ENCODE results near the gene C17orf50. TPM values are rescaled to one million over a fixed set of nuclear protein-coding genes. Genes with fewer than 3 reads are reported as not detected.
A peak's percentile ranks its signal among the peaks of the same experiment; 100 is the strongest.

C17orf50 gene
- total RNA-seq, 2 experiments from 2014 or later = not detected

GRCh38 chr17:35807371-35808144 is 46.9 kb downstream of the C17orf50 start:
- H3K27ac Mint-ChIP-seq = peak overlapping the region; percentile 91
- DNase-seq = no peak
- H3K9me3 Mint-ChIP-seq = no peaks in the 10 kb centered on the region
- no peaks in the 10 kb centered on the region for H3K27me3 Mint-ChIP-seq
- Histone ChIP-seq H3K27ac (ENCODE audit: low read depth in 1 of 2, low read length in 2 of 2) (no peak overlapping the region), H3K27me3 (ENCODE audit: control insufficient read depth in 1 of 2, insufficient read depth in 2 of 2, low read length in 2 of 2) (no peaks in the 10 kb centered on the region), H3K36me3 (ENCODE audit: insufficient read depth, low read length) (no peaks in the 10 kb centered on the region), H3K4me3 (ENCODE audit: low read length) (no peak overlapping the region), H3K9me3 (ENCODE audit: control insufficient read depth in 1 of 2, insufficient read depth in 1 of 2, low read length in 2 of 2) (no peaks in the 10 kb centered on the region), H3K4me1 (ENCODE audit: insufficient read depth, low read length) (peaks cover 30% of the 10 kb centered on the region)
- H3K36me3 Mint-ChIP-seq (ENCODE audit: low read depth) = peaks cover 16% of the 10 kb centered on the region
- no peak for ATAC-seq (ENCODE audit: poor library complexity)
- intact Hi-C loops (cut with DNase I, micrococcal nuclease) = loop anchor here (2.0 to 10.0 kb wide), 5 partner anchors 193 to 645 kb away; partner anchors contain the start of gene AP2B1 (in 1 of the 2)
- no peak for TF ChIP-seq CTCF (IDR thresholded peaks at IDR 0.05)
- peak overlapping the region; percentile 91 for H3K4me3 Mint-ChIP-seq
- H3K4me1 Mint-ChIP-seq (ENCODE audit: low read depth) = peaks cover 61% of the 10 kb centered on the region
- ChIA-PET POLR2A (interaction anchor here (1.5 to 4.8 kb wide), 6 partner anchors 7 to 738 kb away, joined by 3 to 142 read pairs (median 8); partner anchors contain the start of genes MMP28, SLFN11 and SLFN5), CTCF (interaction anchor here (1.2 to 7.6 kb wide), 4 partner anchors 8 to 60 kb away, joined by 3 to 156 read pairs (median 6); no protein-coding TSS in a partner anchor)

GRCh38 chr17:35808240-35808961 is 47.7 kb downstream of the C17orf50 start:
- H3K36me3 Mint-ChIP-seq (ENCODE audit: low read depth) = peaks cover 17% of the 10 kb centered on the region
- H3K27ac Mint-ChIP-seq = peak overlapping the region; percentile 91
- POLR2A ChIA-PET = interaction anchor here (0.6 to 4.8 kb wide), 35 partner anchors 8 to 828 kb away, joined by 3 to 142 read pairs (median 5); partner anchors contain the start of genes GGNBP2, MMP28, NLE1 and PEX12
- H3K4me1 Mint-ChIP-seq (ENCODE audit: low read depth) = peaks cover 58% of the 10 kb centered on the region
- peak in 1 of 14 experiments; percentile 40 for DNase-seq
- Histone ChIP-seq H3K4me1 (ENCODE audit: insufficient read depth, low read length) (peaks cover 38% of the 10 kb centered on the region), H3K9me3 (ENCODE audit: control insufficient read depth in 1 of 2, insufficient read depth in 1 of 2, low read length in 2 of 2) (no peaks in the 10 kb centered on the region), H3K4me3 (ENCODE audit: low read length) (peak overlapping the region; percentile 94), H3K27ac (ENCODE audit: low read depth in 1 of 2, low read length in 2 of 2) (peak overlapping the region; percentile 81 to 86), H3K27me3 (ENCODE audit: control insufficient read depth in 1 of 2, insufficient read depth in 2 of 2, low read length in 2 of 2) (no peaks in the 10 kb centered on the region), H3K36me3 (ENCODE audit: insufficient read depth, low read length) (no peaks in the 10 kb centered on the region)
- no peaks in the 10 kb centered on the region for H3K9me3 Mint-ChIP-seq
- CTCF ChIA-PET = interaction anchor here (0.6 to 7.6 kb wide), 13 partner anchors 7 to 675 kb away, joined by 3 to 156 read pairs (median 5); partner anchors contain the start of gene MMP28
- peak overlapping the region; percentile 91 for H3K4me3 Mint-ChIP-seq
- no peaks in the 10 kb centered on the region for H3K27me3 Mint-ChIP-seq
- TF ChIP-seq CTCF (IDR thresholded peaks at IDR 0.05) = no peak
- intact Hi-C loops (cut with DNase I, micrococcal nuclease) = loop anchor here (2.0 to 10.0 kb wide), 5 partner anchors 194 to 646 kb away; partner anchors contain the start of gene AP2B1 (in 1 of the 2)
- ATAC-seq (ENCODE audit: poor library complexity) = no peak

Measured in CD4-positive, alpha-beta T cell (primary cell).